LoVo (cell line): ENCODE results near the gene AKAP13.

Source experiments
- DNase-seq: peaks from one replicate; pipeline ENCODE4 v3.0.0-alpha.2; 2016; ENCODE audit warnings: low spot score

AKAP13 gene

GRCh38 chr15:85741021-85741421 is 360.6 kb downstream of the AKAP13 start:
- DNase-seq: no peak

GRCh38 chr15:85741662-85742061 is 361.3 kb downstream of the AKAP13 start:
- no peak for DNase-seq

- no peak for DNase-seq
Observed at GRCh38 chr15:85742186-85742821, 361.9 kb downstream of the AKAP13 start.

- DNase-seq: no peak
Observed at GRCh38 chr15:85743392-85744055, 363.1 kb downstream of the AKAP13 start.

- no peak for DNase-seq
Observed at GRCh38 chr15:85744579-85744978, 364.2 kb downstream of the AKAP13 start.

- no peak for DNase-seq
Observed at GRCh38 chr15:85745023-85745422, 364.6 kb downstream of the AKAP13 start.

GRCh38 chr15:85745525-85746150 is 365.2 kb downstream of the AKAP13 start:
- no peak for DNase-seq

- no peak for DNase-seq
Observed at GRCh38 chr15:85746641-85747040, 366.2 kb downstream of the AKAP13 start.

- DNase-seq: no peak
Observed at GRCh38 chr15:85748176-85748575, 367.8 kb downstream of the AKAP13 start.

GRCh38 chr15:85748729-85749128 is 368.3 kb downstream of the AKAP13 start:
- DNase-seq: no peak

GRCh38 chr15:85749261-85750151 is 369.1 kb downstream of the AKAP13 start:
- no peak for DNase-seq

- DNase-seq: no peak
Observed at GRCh38 chr15:85750319-85751290, 370.2 kb downstream of the AKAP13 start.

GRCh38 chr15:85751291-85752123 is 371.1 kb downstream of the AKAP13 start:
- DNase-seq: no peak

- DNase-seq: no peak
Observed at GRCh38 chr15:85752124-85752475, 371.7 kb downstream of the AKAP13 start.

GRCh38 chr15:85752491-85752961 is 372.1 kb downstream of the AKAP13 start:
- DNase-seq: peak; percentile 10

- DNase-seq: no peak
Observed at GRCh38 chr15:85753261-85753660, 372.9 kb downstream of the AKAP13 start.

- DNase-seq: no peak
Observed at GRCh38 chr15:85753791-85754452, 373.5 kb downstream of the AKAP13 start.

- DNase-seq: no peak
Observed at GRCh38 chr15:85754989-85755388, 374.6 kb downstream of the AKAP13 start.

- no peak for DNase-seq
Observed at GRCh38 chr15:85755471-85755870, 375.1 kb downstream of the AKAP13 start.

GRCh38 chr15:85755942-85756341 is 375.5 kb downstream of the AKAP13 start:
- DNase-seq: no peak
